Subcutaneous adipose tissue (tissue), 4 donors: ENCODE data around the gene NAV2. TPM values are rescaled to one million over a fixed set of nuclear protein-coding genes. Genes with fewer than 3 reads are reported as not detected.

Source experiments
- total RNA-seq, 4 donors: library from RNA; depleted of rRNA; stranded (reverse); fragments of >200 nt; gene quantifications; one replicate each; pipeline ENCODE4 v1.1.0, GENCODE V29; 2016
- TF ChIP-seq, protein P1 (sequence below): fragments of 450-650 bp; IDR thresholded peaks from one replicate; pipeline ENCODE4 v1.5.1; 2016; ENCODE audit warnings: low read depth, mild to moderate bottlenecking, control low read depth, antibody characterized with exemption, moderate library complexity

Gene NAV2
- total RNA-seq, 4 donors from 2014 or later = 13.6 to 31.5 (median 27.8) TPM

DNA sequence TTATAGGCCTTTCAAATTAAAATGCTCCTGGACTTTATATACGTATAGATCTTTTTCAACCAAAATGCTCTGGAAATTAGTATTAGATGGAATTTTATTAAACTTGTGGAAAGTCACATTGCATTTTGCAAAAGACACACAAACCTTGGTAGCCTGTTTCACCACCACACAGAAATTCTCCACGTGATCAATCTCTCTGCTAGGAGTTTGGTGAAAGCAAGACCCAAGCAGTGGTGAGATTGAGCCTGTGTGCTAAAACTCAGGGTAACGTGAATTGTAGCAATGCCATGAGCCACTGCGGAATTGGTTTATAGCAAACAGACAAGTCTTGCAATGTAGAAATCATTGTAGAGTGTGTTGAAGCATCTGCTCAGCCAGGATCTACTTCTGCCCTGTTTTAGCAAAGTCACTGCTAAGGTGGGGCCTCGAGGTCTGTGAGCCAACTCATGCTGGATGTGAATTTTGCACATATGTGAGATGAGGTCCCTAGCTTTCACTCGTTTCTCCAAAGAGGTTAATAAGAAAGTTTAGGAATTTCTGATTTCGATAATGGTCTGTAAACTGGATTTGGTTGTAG, 262.9 kb downstream of the NAV2 start:
- TF ChIP-seq, protein P1, sequence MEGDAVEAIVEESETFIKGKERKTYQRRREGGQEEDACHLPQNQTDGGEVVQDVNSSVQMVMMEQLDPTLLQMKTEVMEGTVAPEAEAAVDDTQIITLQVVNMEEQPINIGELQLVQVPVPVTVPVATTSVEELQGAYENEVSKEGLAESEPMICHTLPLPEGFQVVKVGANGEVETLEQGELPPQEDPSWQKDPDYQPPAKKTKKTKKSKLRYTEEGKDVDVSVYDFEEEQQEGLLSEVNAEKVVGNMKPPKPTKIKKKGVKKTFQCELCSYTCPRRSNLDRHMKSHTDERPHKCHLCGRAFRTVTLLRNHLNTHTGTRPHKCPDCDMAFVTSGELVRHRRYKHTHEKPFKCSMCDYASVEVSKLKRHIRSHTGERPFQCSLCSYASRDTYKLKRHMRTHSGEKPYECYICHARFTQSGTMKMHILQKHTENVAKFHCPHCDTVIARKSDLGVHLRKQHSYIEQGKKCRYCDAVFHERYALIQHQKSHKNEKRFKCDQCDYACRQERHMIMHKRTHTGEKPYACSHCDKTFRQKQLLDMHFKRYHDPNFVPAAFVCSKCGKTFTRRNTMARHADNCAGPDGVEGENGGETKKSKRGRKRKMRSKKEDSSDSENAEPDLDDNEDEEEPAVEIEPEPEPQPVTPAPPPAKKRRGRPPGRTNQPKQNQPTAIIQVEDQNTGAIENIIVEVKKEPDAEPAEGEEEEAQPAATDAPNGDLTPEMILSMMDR = no peak

GRCh38 chr11:19976281-19976941, 263.8 kb downstream of the NAV2 start:
- TF ChIP-seq, protein P1 = no peak

GRCh38 chr11:19977941-19978340, 265.3 kb downstream of the NAV2 start:
- TF ChIP-seq, protein P1 = no peak

GRCh38 chr11:19978668-19979518, 266.3 kb downstream of the NAV2 start:
- TF ChIP-seq, protein P1 = no peak

DNA sequence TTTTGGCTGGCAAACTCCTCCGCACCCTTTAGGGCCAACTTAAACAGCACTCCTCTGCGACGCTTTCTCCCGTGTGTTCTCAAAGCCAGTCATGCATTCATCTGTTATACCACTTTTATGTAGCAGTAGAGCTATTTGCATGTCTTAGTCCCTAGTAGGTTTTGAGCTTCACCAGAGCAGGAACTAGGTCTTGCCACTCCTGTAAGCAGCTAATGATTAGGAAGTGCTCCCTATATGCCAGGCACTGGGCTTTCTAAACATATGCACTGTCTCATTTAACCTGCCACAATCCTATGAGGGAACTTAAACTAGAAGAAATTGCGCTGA, 266.8 kb downstream of the NAV2 start:
- TF ChIP-seq, protein P1 = no peak

- TF ChIP-seq, protein P1 = no peak
Measured at GRCh38 chr11:19980388-19980787, 267.8 kb downstream of the NAV2 start.

- TF ChIP-seq, protein P1 = no peak
Measured at GRCh38 chr11:19980957-19981669, 268.5 kb downstream of the NAV2 start.
